Measurements from ENCODE around the gene DIP2A. TPM values are rescaled to one million over a fixed set of nuclear protein-coding genes. Genes with fewer than 3 reads are reported as not detected.

The DIP2A gene, protein sequence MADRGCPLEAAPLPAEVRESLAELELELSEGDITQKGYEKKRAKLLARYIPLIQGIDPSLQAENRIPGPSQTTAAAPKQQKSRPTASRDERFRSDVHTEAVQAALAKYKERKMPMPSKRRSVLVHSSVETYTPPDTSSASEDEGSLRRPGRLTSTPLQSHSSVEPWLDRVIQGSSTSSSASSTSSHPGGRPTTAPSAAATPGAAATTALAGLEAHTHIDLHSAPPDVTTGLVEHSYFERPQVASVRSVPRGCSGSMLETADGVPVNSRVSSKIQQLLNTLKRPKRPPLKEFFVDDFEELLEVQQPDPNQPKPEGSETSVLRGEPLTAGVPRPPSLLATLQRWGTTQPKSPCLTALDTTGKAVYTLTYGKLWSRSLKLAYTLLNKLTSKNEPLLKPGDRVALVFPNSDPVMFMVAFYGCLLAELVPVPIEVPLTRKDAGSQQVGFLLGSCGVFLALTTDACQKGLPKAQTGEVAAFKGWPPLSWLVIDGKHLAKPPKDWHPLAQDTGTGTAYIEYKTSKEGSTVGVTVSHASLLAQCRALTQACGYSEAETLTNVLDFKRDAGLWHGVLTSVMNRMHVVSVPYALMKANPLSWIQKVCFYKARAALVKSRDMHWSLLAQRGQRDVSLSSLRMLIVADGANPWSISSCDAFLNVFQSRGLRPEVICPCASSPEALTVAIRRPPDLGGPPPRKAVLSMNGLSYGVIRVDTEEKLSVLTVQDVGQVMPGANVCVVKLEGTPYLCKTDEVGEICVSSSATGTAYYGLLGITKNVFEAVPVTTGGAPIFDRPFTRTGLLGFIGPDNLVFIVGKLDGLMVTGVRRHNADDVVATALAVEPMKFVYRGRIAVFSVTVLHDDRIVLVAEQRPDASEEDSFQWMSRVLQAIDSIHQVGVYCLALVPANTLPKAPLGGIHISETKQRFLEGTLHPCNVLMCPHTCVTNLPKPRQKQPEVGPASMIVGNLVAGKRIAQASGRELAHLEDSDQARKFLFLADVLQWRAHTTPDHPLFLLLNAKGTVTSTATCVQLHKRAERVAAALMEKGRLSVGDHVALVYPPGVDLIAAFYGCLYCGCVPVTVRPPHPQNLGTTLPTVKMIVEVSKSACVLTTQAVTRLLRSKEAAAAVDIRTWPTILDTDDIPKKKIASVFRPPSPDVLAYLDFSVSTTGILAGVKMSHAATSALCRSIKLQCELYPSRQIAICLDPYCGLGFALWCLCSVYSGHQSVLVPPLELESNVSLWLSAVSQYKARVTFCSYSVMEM (N-terminal part only)
- total RNA-seq (2022; extraction: Qiagen RNA extraction; ENCODE audit: low read depth), result 9.1 to 14.4 TPM (median 13.1 TPM) in 5 replicates

DNA sequence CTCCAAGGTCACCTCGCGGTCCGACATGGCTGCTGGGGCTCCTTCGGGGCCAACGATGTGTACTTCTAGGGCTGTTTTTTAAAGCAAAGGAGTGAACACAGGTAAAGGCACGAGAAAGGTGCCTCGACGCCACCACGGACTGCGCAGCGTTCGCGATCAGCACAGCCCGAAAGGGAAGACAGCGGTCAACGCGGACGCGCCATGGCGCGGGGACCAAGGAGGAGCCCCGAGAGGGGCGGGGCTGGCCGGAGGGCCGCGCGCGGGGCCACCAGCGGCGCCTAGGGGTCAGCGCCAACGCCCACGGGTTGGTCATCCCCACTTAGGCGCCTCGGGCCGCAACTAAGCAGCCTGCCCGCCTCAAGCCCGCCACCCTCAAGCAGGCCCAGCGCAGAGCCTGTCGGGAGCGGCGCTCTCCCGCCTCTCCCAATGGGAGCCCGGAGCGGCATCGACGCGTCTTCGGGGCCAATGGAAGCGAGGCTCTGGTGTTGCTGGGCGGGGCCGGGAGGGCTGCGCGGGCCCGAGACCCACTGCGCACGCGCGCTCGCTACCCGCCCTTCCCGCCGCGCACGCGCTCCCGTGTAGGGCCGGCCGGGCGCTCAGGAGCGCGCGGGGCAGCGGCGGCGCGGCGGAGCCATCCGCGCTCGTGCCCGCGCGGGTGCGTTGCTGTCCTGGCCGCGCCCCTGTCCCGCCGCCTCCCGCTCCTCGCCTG is at the start of gene DIP2A:
TSS of gene DIP2A (plus strand) at position 577 of the 709 bp plus-strand sequence. CDS start 241 bp downstream, outside the sequence.

DNA sequence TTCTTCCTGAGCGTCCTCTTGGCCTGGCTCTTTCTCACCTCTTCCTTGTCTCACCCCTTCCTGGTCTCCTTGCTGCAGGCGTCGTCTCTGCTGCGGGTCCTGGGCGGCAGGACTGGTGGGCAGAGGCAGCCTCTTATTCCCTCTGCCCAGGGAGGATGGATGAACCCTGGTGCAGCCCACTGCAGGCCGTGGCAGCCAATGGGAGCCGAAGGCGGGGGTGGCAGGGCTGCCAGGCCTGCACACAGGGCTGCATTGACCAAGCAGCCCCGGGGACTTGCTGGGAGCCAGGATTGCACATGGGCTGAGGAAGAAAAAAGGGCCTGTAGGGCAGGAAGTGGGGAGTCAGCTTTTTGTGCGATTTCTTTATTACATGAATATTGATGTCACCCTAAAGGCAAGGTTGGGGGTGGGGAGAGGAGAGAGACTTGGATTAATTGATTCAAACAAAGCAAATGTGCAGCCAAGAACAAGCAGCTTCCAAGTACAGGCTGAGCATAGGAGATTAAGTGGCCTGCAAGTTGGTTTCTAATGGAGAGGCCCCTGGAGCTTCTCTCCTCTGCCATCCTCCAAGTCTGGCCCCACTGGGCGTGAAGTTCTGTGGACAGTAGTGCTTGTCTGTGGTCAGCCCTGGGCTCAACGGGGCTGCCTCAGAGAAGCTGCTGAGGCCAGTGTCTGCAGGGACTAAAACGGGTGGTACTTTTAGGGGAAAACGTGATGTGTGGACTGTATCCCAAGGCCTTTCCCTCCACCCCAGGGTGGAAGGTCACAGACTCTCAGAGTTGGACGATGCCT is 146.5 kb downstream of the DIP2A start, which contains the start of gene S100B:
TSS of gene S100B (minus strand) at position 108 of the 792 bp plus-strand sequence. CDS start 2,667 bp downstream, outside the sequence.

Other genes with a start within 250 kb of the DIP2A start
- gene LSS, start 230.1 kb upstream of the DIP2A start, total RNA-seq (2022; extraction: Qiagen RNA extraction; ENCODE audit: low read depth), result 12.8 to 13.5 TPM (median 13.3 TPM) in 5 replicates
- 30.4 to 49.6 TPM (median 47.5 TPM) in 5 replicates for gene MCM3AP, start 173.3 kb upstream of the DIP2A start, total RNA-seq (2022; extraction: Qiagen RNA extraction; ENCODE audit: low read depth)
- 25.8 to 33.3 TPM (median 29.5 TPM) in 5 replicates for gene YBEY, start 172.5 kb upstream of the DIP2A start, total RNA-seq (2022; extraction: Qiagen RNA extraction; ENCODE audit: low read depth)
- 4.1 to 7.1 TPM (median 5.7 TPM) in 5 replicates for gene C21orf58, start 135.0 kb upstream of the DIP2A start, total RNA-seq (2022; extraction: Qiagen RNA extraction; ENCODE audit: low read depth)
- gene PCNT, start 134.7 kb upstream of the DIP2A start, total RNA-seq (2022; extraction: Qiagen RNA extraction; ENCODE audit: low read depth), result 12.9 to 17.5 TPM (median 14.8 TPM) in 5 replicates
- gene S100B, start 146.2 kb downstream of the DIP2A start, total RNA-seq (2022; extraction: Qiagen RNA extraction; ENCODE audit: low read depth), result not detected in 5 replicates
- gene PRMT2, start 176.8 kb downstream of the DIP2A start, total RNA-seq (2022; extraction: Qiagen RNA extraction; ENCODE audit: low read depth), result 48.6 to 51.5 TPM (median 50.2 TPM) in 5 replicates

All from A549 treated with DMSO at 1 μM for 4 hours (cell line).